Measurements from ENCODE around the gene CNOT1. TPM values are rescaled to one million over a fixed set of nuclear protein-coding genes. Genes with fewer than 3 reads are reported as not detected.

The CNOT1 gene
- total and polyA plus RNA-seq, 2 of the 4 experiments (the other 2 are of a cell fraction), result 85.5 to 357 TPM

GRCh38 chr16:58591083-58591482 lies 38.5 kb downstream of the CNOT1 start:
- ChIA-PET POLR2A (ENCODE audit: unreplicated experiment) (no interaction called here), CTCF (interaction anchor here (0.8 kb wide), 1 partner anchor 12 kb away, joined by 8 read pairs; no protein-coding TSS in a partner anchor)
- DNase-seq (no peak), ATAC-seq (ENCODE audit: low read depth) (no peak)
- H3K14ac ChIP-seq (replicated peaks; ENCODE audit: low read depth, low read length), result no peak overlapping the region
- no peak overlapping the region for H4K8ac ChIP-seq (ENCODE audit: low read depth in 2 of 2, low read length in 2 of 2)
- no peak overlapping the region for H3K27ac ChIP-seq (ENCODE audit: insufficient read depth, low read length)
- H3K36me3 ChIP-seq (ENCODE audit: control insufficient read depth, insufficient read depth, low read length), result peaks cover 30% of the 10 kb centered on the region
- no peak overlapping the region for H3K4me3 ChIP-seq (ENCODE audit: insufficient read depth, low read depth, low read length)
- no peak overlapping the region for H2BK120ac ChIP-seq (ENCODE audit: low read depth, low read length)
- peaks cover 23 to 37% of the 10 kb centered on the region in 2 experiments for H3K79me1 ChIP-seq (ENCODE audit: low read depth in 1 of 2, low read length in 2 of 2)
- no peak overlapping the region for H3K9ac ChIP-seq (ENCODE audit: low read depth, low read length)
- no peak overlapping the region for H3K4me2 ChIP-seq (ENCODE audit: low read depth, low read length)
- no peak overlapping the region for H2BK5ac ChIP-seq (ENCODE audit: low read depth, low read length, poor library complexity, severe bottlenecking)
- no CpG with 5 or more reads among the region's 4 CpGs for WGBS, 2 experiments (ENCODE audit: extremely low coverage in 2 of 2, insufficient read length in 1 of 2)
- H3K18ac ChIP-seq (ENCODE audit: low read depth, low read length), result no peak overlapping the region
- no peak overlapping the region for H3K56ac ChIP-seq (ENCODE audit: extremely low read depth, insufficient read depth, low read length)
- H4K91ac ChIP-seq (ENCODE audit: insufficient read depth, low read depth, low read length), result no peak overlapping the region
- H3K4ac ChIP-seq (ENCODE audit: low read depth, low read length), result no peak overlapping the region
- H2BK15ac ChIP-seq (ENCODE audit: low read depth, low read length), result no peak overlapping the region
- H3K4me1 ChIP-seq (ENCODE audit: control insufficient read depth, insufficient read depth, low read length), result peaks cover 3% of the 10 kb centered on the region; the same call in 1 of the 2 replicates
- peaks cover 6% of the 10 kb centered on the region for H4K20me1 ChIP-seq (ENCODE audit: insufficient read depth, low read length)
- no peak overlapping the region for H4K5ac ChIP-seq (ENCODE audit: low read depth, low read length)
- no peak overlapping the region for H2AFZ ChIP-seq (replicated peaks; ENCODE audit: low read length, poor library complexity)
- in situ Hi-C loops (cut with MboI; ENCODE audit: low sequenced_read_pairs) (no loop called here), dilution Hi-C loops (cut with HindIII; ENCODE audit: low sequenced_read_pairs, unreplicated experiment) (no loop called here), intact Hi-C loops (cut with micrococcal nuclease) (no loop called here)
- no peak overlapping the region for H2BK20ac ChIP-seq (ENCODE audit: low read depth, low read length)
- no peak overlapping the region for H2AK9ac ChIP-seq (replicated peaks; ENCODE audit: low read depth, low read length, poor library complexity)
- no TSS peak for BruUV-seq (replicated peaks)
- H3K9me1 ChIP-seq (ENCODE audit: insufficient read depth, low read length), result peaks cover 2% of the 10 kb centered on the region; the same call in 1 of the 2 replicates
- no peaks in the 10 kb centered on the region for H3K9me3 ChIP-seq (ENCODE audit: control insufficient read depth, insufficient read depth, low read length)
- H3K27me3 ChIP-seq (ENCODE audit: control insufficient read depth, insufficient read depth, low read length), result no peaks in the 10 kb centered on the region
- H3K23ac ChIP-seq (ENCODE audit: low read depth, low read length), result no peak overlapping the region
- H2AK5ac ChIP-seq (ENCODE audit: low read depth, low read length), result no peak overlapping the region
- TF ChIP-seq BHLHE40 (IDR thresholded peaks at IDR 0.05; ENCODE audit: low read depth, low read length) (no peak), MXI1 (IDR thresholded peaks at IDR 0.05; ENCODE audit: borderline replicate concordance, low read depth, low read length) (no peak)

Data from IMR-90 (cell line).